ENCODE results near the gene DTL. TPM values are rescaled to one million over a fixed set of nuclear protein-coding genes. Genes with fewer than 3 reads are reported as not detected.

The DTL gene
- total and polyA plus RNA-seq, 2 donors = 0.29 to 20.7 TPM

GRCh38 chr1:212045981-212046380 is 10.4 kb downstream of the DTL start:
- H3K36me3 ChIP-seq (ENCODE audit: insufficient read depth) = no peaks in the 10 kb centered on the region
- 96% methylated on average over 2 of the region's 2 CpGs for WGBS
- DNase-seq (ENCODE audit: extremely low spot score) = no peak
- H3K4me3 ChIP-seq (ENCODE audit: low read depth, low read length) = no peak overlapping the region
- H3K27ac ChIP-seq (ENCODE audit: low read depth) = no peak overlapping the region
- no peaks in the 10 kb centered on the region for H3K4me1 ChIP-seq (ENCODE audit: insufficient read depth)

GRCh38 chr1:212053993-212054392 is 18.4 kb downstream of the DTL start:
- Histone ChIP-seq H3K27ac (ENCODE audit: low read depth) (no peak overlapping the region), H3K4me3 (ENCODE audit: low read depth, low read length) (no peak overlapping the region), H3K4me1 (ENCODE audit: insufficient read depth) (no peaks in the 10 kb centered on the region), H3K36me3 (ENCODE audit: insufficient read depth) (no peaks in the 10 kb centered on the region)
- no peak for DNase-seq (ENCODE audit: extremely low spot score)
- 87% methylated on average over 1 of the region's 1 CpG for WGBS

DNA sequence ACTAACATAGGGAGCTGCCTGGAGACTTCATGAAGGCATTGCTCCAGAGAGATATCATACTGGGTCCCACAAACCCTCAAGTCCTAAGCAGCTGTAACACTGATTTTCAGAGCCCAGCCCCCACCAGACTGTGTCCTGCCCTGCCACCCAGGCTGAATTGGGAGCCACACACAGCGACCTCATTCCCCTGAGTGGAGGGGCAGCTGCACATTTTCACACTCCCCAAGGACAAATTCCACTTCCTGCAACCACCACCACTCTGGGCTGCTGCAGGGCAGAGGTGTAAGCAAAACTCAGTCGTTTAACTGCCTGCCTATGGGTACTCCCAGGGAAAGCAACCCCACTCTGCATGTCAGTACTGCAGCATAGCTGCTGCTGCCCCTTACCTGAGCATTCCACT is 19.8 kb downstream of the DTL start:
- no peak for DNase-seq (ENCODE audit: extremely low spot score)
- WGBS = 97% methylated on average over 2 of the region's 2 CpGs
- Histone ChIP-seq H3K4me3 (ENCODE audit: low read depth, low read length) (no peak overlapping the region), H3K27ac (ENCODE audit: low read depth) (no peak overlapping the region), H3K4me1 (ENCODE audit: insufficient read depth) (no peaks in the 10 kb centered on the region), H3K36me3 (ENCODE audit: insufficient read depth) (no peaks in the 10 kb centered on the region)

- no peak overlapping the region for H3K27ac ChIP-seq (ENCODE audit: low read depth)
- 79% methylated on average over 6 of the region's 6 CpGs for WGBS
- no peaks in the 10 kb centered on the region for H3K36me3 ChIP-seq (ENCODE audit: insufficient read depth)
- H3K4me3 ChIP-seq (ENCODE audit: low read depth, low read length) = no peak overlapping the region
- no peak for DNase-seq (ENCODE audit: extremely low spot score)
- no peaks in the 10 kb centered on the region for H3K4me1 ChIP-seq (ENCODE audit: insufficient read depth)
These were observed 25.3 kb downstream of the DTL start for GRCh38 chr1:212060632-212061472.

GRCh38 chr1:212062832-212063438 is 27.4 kb downstream of the DTL start:
- no peaks in the 10 kb centered on the region for H3K36me3 ChIP-seq (ENCODE audit: insufficient read depth)
- no peak for DNase-seq (ENCODE audit: extremely low spot score)
- 86% methylated on average over 5 of the region's 5 CpGs for WGBS

GRCh38 chr1:212067787-212068186 is 32.2 kb downstream of the DTL start:
- no peak overlapping the region for H3K27ac ChIP-seq (ENCODE audit: low read depth)
- no peak overlapping the region for H3K4me3 ChIP-seq (ENCODE audit: low read depth, low read length)
- H3K4me1 ChIP-seq (ENCODE audit: insufficient read depth) = no peaks in the 10 kb centered on the region
- no peaks in the 10 kb centered on the region for H3K36me3 ChIP-seq (ENCODE audit: insufficient read depth)
- no peak for DNase-seq (ENCODE audit: extremely low spot score)
- WGBS = 87% methylated on average over 3 of the region's 3 CpGs

More at GRCh38 chr1:212062832-212063438, 27.4 kb downstream of the DTL start:
- Histone ChIP-seq H3K4me3 (ENCODE audit: low read depth, low read length) (no peak overlapping the region), H3K27ac (ENCODE audit: low read depth) (no peak overlapping the region), H3K4me1 (ENCODE audit: insufficient read depth) (no peaks in the 10 kb centered on the region)

- DNase-seq (ENCODE audit: extremely low spot score) = peak; percentile 21
- H3K4me3 ChIP-seq (ENCODE audit: low read depth, low read length) = no peak overlapping the region
- H3K4me1 ChIP-seq (ENCODE audit: insufficient read depth) = no peaks in the 10 kb centered on the region
- H3K27ac ChIP-seq (ENCODE audit: low read depth) = no peak overlapping the region
- H3K36me3 ChIP-seq (ENCODE audit: insufficient read depth) = no peaks in the 10 kb centered on the region
These were observed 35.3 kb downstream of the DTL start for GRCh38 chr1:212070720-212071302.

- Histone ChIP-seq H3K4me3 (ENCODE audit: low read depth, low read length) (no peak overlapping the region), H3K36me3 (ENCODE audit: insufficient read depth) (no peaks in the 10 kb centered on the region), H3K27ac (ENCODE audit: low read depth) (no peak overlapping the region), H3K4me1 (ENCODE audit: insufficient read depth) (no peaks in the 10 kb centered on the region)
- DNase-seq (ENCODE audit: extremely low spot score) = no peak
- WGBS = 94% methylated on average over 1 of the region's 1 CpG
These were observed 36.5 kb downstream of the DTL start for GRCh38 chr1:212072047-212072446.

- no peak for DNase-seq (ENCODE audit: extremely low spot score)
- no peaks in the 10 kb centered on the region for H3K4me1 ChIP-seq (ENCODE audit: insufficient read depth)
- no peak overlapping the region for H3K4me3 ChIP-seq (ENCODE audit: low read depth, low read length)
- WGBS = 95% methylated on average over 1 of the region's 1 CpG
- no peaks in the 10 kb centered on the region for H3K36me3 ChIP-seq (ENCODE audit: insufficient read depth)
- H3K27ac ChIP-seq (ENCODE audit: low read depth) = no peak overlapping the region
These were observed 37.9 kb downstream of the DTL start for GRCh38 chr1:212073490-212073889.

DNA sequence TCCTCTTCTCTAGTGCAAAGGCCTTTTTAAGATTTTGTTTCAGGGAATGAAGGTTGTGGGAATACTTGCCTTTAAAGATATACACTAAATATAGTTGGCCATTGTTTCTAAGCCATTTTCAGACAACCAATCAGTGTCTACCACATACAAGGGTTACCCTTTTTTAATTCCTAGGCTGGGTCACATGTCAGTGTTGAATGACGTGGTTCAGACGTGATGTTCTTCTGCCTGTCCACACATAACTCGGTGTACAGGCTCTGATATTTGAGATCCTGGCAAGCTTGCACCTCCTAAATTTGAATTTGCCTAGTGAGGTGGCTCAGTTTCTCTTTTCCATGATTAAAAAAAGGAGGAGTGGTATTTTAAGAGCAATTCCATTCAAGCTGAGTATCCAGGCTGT is 38.8 kb downstream of the DTL start:
- Histone ChIP-seq H3K4me1 (ENCODE audit: insufficient read depth) (no peaks in the 10 kb centered on the region), H3K27ac (ENCODE audit: low read depth) (no peak overlapping the region), H3K4me3 (ENCODE audit: low read depth, low read length) (no peak overlapping the region), H3K36me3 (ENCODE audit: insufficient read depth) (no peaks in the 10 kb centered on the region)
- WGBS = 95% methylated on average over 3 of the region's 3 CpGs
- DNase-seq (ENCODE audit: extremely low spot score) = no peak

DNA sequence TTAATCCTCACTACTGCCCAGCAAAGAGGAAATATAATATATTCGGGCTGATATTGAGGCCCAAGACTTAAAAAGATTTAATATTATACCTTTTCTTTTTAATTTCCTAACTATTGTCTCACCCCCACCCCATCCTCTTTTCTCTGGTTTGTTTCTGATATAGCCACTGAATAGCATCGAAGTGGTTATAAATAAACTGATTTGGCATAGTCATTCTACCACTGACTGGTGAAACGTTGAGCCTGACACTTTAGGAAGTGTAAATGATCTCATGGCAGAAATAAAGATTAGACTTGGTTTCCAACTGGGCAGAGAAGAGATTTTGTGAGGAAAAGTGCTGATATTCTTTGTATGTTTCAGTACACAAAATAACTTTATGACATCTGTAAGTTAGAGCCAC is 39.3 kb downstream of the DTL start:
- 53% methylated on average over 3 of the region's 3 CpGs for WGBS
- H3K36me3 ChIP-seq (ENCODE audit: insufficient read depth) = no peaks in the 10 kb centered on the region
- H3K4me3 ChIP-seq (ENCODE audit: low read depth, low read length) = no peak overlapping the region
- no peaks in the 10 kb centered on the region for H3K4me1 ChIP-seq (ENCODE audit: insufficient read depth)
- H3K27ac ChIP-seq (ENCODE audit: low read depth) = no peak overlapping the region
- no peak for DNase-seq (ENCODE audit: extremely low spot score)

DNA sequence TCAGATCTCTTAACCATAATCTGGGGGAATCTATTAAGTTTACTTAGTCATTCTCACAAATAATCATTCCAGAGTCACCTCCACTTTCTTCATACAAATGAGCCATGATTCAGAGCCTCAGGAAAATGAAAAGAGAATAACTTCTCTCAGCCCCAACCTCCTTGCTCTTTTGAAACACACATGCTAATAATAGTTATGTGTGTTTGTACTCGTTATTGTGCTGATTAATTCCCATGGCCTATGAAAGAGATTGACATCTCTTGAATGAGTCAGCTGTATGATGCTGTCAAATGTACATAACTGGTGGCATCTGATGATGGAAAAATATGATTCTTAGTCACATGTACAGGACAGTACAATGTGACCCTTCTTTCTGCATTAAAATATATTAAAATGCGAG is 41.5 kb downstream of the DTL start:
- Histone ChIP-seq H3K36me3 (ENCODE audit: insufficient read depth) (no peaks in the 10 kb centered on the region), H3K4me3 (ENCODE audit: low read depth, low read length) (no peak overlapping the region), H3K27ac (ENCODE audit: low read depth) (no peak overlapping the region), H3K4me1 (ENCODE audit: insufficient read depth) (no peaks in the 10 kb centered on the region)
- no peak for DNase-seq (ENCODE audit: extremely low spot score)
- 85% methylated on average over 2 of the region's 2 CpGs for WGBS

GRCh38 chr1:212078826-212079225 is 43.3 kb downstream of the DTL start:
- Histone ChIP-seq H3K36me3 (ENCODE audit: insufficient read depth) (no peaks in the 10 kb centered on the region), H3K27ac (ENCODE audit: low read depth) (no peak overlapping the region), H3K4me3 (ENCODE audit: low read depth, low read length) (no peak overlapping the region), H3K4me1 (ENCODE audit: insufficient read depth) (no peaks in the 10 kb centered on the region)
- 83% methylated on average over 2 of the region's 2 CpGs for WGBS
- DNase-seq (ENCODE audit: extremely low spot score) = no peak

DNA sequence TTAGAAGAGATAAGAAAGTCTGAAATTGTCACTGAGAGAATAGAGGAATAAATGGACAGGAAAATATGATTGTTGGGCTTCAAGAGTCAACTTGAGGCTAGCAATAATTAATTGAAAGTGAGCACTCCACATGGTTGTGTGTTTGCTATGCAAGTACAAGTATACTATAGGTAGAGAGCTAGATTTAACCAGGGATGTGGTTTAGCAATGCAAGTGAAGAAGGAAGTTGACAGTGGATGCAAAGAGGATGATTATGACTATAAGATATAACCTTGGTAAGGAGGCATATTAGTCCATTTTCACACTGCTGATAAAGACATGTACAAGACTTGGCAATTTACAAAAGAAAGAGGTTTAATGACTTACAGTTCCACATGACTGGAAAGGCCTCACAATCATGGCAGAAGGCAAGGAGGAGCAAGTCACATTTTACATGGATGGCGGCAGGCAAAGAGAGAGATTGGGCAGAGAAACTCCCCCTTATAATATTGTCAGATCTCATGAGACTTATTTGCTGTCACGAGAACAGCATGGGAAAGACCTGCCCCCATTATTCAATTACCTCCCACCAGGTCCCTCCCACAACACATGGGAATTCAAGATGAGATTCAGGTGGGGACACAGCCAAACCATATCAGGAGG is 47.3 kb downstream of the DTL start:
- H3K4me3 ChIP-seq (ENCODE audit: low read depth, low read length) = no peak overlapping the region
- no peak for DNase-seq (ENCODE audit: extremely low spot score)
- no peaks in the 10 kb centered on the region for H3K4me1 ChIP-seq (ENCODE audit: insufficient read depth)
- no peaks in the 10 kb centered on the region for H3K36me3 ChIP-seq (ENCODE audit: insufficient read depth)
- 98% methylated on average over 2 of the region's 2 CpGs for WGBS
- no peak overlapping the region for H3K27ac ChIP-seq (ENCODE audit: low read depth)

All from urinary bladder (tissue), 4 donors.